GM21526 (cell line): ENCODE data around the gene FBP1.

Experiments used
- ATAC-seq: cut with Tn5 transposase; IDR thresholded peaks from one replicate; pipeline ENCODE4 v1.9.1; 2021; ENCODE audit warnings: moderate library complexity; ENCODE audit not compliant: unreplicated experiment, low FRiP score

FBP1 gene

GRCh38 chr9:94639061-94639998 lies at the start of gene FBP1:
Gene FBP1, minus strand, starts transcription at chr9:94639518. Its CDS starts 208 bp downstream, at chr9:94639310.
- no peak for ATAC-seq

- no peak for ATAC-seq
Observed at GRCh38 chr9:94687451-94687850, 48.1 kb upstream of the FBP1 start.

- no peak for ATAC-seq
Observed at GRCh38 chr9:94685359-94685758, 46.0 kb upstream of the FBP1 start.

DNA sequence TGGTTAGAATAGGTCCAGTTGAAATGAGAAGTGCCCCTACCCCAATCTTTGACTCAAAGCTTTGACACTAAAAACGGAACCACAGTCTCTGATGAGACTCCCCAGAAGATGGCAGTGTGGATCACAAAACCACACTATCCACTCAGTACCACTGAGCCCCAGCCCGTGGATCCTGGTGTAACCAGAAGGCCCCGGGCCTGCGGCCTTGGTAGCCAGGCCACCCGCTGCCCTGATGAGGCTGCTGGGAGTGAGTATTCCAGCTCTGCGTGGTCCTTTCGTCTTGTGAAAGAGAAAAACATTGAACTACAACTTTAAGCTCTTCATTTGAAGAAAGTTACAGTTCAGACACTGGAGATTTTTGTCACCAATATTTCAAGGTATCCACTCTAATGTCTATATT lies 42.2 kb upstream of the FBP1 start:
- ATAC-seq: no peak

- ATAC-seq: no peak
Observed at GRCh38 chr9:94680621-94681020, 41.3 kb upstream of the FBP1 start.

GRCh38 chr9:94680020-94680419 lies 40.7 kb upstream of the FBP1 start:
- no peak for ATAC-seq

DNA sequence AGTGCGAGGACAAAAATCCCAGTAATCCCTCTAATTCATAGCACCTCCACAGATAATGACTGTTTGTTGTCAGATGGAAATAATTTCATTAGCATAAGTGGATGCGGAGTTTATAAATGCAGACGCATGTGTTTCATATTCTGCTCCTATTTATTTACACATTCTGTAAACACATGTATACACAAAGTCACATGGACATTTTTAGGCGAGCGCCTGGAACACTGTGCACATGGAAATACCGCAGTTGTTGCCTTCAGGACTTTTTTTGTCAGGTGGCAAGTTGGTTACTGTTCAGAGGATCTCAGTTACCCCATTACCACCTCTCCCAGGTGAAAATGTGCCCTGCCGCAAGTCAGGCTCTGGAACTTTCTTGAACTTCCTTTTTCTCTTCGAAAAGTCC lies 40.3 kb upstream of the FBP1 start:
- no peak for ATAC-seq

DNA sequence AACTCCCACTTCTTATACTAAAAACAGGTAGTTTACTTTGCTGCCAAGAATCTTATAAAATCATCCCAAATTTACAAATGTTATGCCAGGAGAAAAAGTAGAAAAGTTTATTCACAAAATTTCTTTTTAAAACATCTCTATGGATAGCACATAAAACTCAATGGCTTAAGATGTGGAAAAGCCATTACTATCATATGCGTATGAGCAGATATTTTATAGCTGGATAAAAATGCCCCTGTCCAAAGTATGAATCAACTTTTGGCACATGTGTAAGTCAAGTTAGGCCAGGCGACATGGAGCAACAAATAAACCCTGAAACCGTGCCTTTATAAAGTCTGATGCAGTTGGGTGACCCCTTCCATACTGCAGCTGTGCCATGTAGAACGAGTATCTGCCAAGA lies 38.6 kb upstream of the FBP1 start:
- ATAC-seq: no peak

- ATAC-seq: no peak
Observed at GRCh38 chr9:94676446-94677131, 37.3 kb upstream of the FBP1 start.

DNA sequence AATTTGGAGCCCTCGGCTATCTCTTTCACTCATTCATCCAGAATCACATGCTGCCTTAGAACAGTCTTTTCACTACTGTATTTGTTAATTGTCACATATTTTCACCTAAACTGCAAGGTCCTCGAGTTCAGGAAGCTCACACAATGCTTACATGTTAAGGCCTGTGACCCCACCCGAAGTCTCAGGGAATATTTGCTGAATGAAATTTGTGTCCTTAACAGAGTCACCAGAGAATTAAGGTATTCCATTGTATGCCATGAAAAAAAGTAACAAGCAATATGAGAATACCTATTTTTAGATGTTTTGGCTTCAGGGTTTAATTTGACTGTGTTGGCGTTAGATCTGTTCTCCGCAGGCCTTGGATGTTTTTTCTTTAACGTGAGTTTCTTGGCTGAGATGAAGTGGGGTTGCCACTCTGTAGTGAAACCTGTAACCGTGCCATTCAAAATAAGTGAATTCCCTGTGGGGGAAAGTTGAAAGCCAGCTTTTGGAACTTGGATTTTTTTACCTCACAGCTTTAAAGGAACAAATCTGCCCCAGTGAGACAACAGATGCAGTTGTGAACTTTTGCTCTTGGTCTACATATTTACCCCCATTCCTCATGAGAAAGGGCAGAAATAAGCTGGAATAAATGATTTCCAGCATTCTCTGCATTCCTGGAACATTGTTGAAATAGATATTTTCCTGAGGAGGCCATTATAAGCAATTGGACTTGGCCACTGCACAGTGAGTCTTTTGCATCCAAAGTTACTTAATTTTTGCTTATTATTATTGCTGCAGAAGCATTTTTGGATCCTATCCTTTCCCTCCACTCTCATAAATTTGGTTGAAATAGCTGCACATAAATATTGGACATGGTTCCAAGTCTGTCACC lies 35.9 kb upstream of the FBP1 start:
- no peak for ATAC-seq

GRCh38 chr9:94672811-94673487 lies 33.6 kb upstream of the FBP1 start:
- ATAC-seq: no peak

GRCh38 chr9:94668928-94669729 lies 29.8 kb upstream of the FBP1 start:
- no peak for ATAC-seq

DNA sequence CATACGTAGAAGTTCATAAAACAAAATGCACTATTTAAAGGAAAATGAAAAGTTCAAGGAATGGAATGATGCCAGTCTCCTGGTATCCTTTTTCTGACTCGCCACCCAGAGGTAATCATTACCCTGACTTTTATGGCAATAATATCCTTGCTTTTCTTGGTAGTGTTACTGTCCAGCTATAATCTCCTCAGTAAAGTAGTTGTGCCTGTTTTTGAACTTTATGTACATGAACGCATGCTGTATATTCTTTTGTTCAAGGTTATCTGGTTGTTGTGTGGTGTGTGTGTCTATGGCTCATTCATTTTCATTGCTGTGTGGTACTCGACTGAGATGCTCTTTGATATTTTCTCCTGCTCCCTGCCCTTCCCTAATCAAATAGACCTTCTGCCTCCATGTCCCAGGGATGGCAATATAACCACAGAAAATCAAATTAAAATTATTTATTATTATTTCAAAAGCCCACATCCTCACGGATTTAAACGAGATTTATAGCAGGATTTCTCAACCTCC lies 29.2 kb upstream of the FBP1 start:
- no peak for ATAC-seq

DNA sequence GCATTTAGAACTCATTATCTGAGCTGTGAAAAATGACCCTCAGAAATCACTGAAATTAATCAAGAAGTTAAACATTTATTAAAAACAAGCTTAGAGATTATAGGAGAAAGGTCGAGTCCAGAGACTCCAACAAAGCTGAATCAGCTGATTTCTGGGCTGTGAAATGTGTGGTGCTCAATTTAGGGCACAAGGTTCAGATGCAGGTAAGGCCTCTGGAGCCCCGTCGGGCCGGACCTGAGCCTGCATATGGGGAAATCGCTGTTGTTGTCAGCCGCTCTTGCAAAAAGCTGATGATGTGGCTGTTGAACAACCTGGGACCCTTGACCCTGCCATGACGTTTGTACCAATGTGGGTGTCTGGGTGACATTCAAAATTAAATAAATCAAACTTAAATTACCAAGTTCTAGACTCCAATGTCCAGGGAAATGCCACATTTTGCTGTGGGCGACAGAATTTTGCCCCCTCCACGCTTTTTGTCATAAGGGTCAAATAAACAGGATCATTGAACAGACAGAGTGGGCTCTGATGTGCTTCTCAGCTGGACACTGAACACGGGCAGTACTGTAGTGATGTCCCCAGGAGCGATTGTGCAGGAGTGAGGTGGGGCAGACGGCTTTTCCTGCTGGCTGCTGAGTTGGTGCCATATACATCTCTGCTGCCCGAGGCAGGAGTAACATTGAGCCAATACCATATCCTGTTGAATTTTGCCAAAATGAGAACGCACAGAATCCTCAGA lies 27.2 kb upstream of the FBP1 start:
- no peak for ATAC-seq

DNA sequence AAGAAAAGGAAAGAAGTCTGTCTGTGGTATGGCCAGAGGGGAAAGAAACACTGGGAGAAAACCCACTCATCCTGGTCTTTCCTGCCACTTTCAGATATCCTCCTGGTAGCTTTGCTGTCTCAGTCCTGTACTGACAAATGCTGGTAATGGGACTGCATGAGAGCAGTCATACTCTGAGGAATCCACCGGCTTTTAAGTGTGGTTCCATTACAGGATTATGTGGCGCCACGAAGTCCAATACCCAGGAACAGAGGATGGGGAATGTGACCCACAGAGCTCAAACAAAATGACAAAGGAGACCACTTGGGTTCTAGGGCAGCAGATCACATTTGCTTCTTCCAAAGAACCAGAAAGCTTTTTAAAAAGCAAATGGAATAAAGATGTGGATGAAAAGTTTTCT lies 26.3 kb upstream of the FBP1 start:
- no peak for ATAC-seq

DNA sequence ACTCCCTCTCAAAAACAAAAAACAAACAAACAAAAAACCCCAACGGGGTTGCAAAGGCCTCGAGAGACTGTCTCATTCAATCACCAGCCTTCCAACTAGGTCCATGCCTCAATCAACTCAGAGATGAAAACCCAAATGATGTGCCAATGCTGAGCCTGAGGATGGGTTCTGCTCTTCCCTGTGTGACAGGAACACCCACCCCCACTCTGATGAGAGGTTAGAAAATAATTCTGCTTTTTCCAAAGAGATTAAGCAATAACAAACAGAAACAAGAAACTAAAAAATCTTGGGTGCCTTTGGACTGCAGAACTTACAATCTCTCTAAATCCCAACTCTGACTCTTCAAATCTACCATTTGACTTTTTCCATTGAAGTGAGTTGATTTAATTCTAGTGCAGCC lies 25.5 kb upstream of the FBP1 start:
- ATAC-seq: no peak

DNA sequence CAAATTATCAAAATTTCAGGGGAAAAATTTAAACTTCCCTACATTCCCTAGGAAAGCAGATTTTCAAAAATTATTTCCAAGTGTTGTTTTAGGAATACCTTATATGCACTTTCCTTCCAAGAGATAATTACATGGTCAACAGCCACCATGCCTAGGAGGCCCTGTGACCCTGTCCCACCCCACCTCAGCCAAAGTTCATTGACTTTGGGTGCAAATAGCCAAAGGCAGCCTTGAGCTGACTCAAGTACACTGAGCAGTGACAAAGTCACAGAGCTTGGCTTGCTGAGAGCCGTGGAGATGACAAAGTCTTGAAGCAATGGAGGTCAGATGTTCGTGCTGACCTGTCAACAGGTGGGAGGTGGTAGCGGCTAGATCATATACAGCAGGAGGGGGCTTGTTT lies 24.3 kb upstream of the FBP1 start:
- ATAC-seq: no peak

GRCh38 chr9:94663140-94663539 lies 23.8 kb upstream of the FBP1 start:
- no peak for ATAC-seq
